HG02798 (cell line): ENCODE data around the gene DSG4.

Experiments used
- ATAC-seq: cut with Tn5 transposase; IDR thresholded peaks from one replicate; pipeline ENCODE4 v1.9.1; 2021; ENCODE audit warnings: mild to moderate bottlenecking; ENCODE audit not compliant: unreplicated experiment, poor library complexity

Gene DSG4

GRCh38 chr18:31444142-31444541 is 67.6 kb downstream of the DSG4 start:
- no peak for ATAC-seq

- no peak for ATAC-seq
Measured at GRCh38 chr18:31445908-31446307, 69.3 kb downstream of the DSG4 start.

- no peak for ATAC-seq
Measured at GRCh38 chr18:31446854-31447253, 70.3 kb downstream of the DSG4 start.

- ATAC-seq: no peak
Measured at GRCh38 chr18:31447530-31448191, 71.1 kb downstream of the DSG4 start, which contains the start of gene DSG3. Gene DSG3, plus strand, starts transcription at chr18:31447741. Its CDS starts 137 bp downstream, at chr18:31447878.

- no peak for ATAC-seq
Measured at GRCh38 chr18:31450409-31450808, 73.8 kb downstream of the DSG4 start.

- ATAC-seq: no peak
Measured at GRCh38 chr18:31451625-31452024, 75.0 kb downstream of the DSG4 start.

GRCh38 chr18:31454066-31454708 is 77.6 kb downstream of the DSG4 start:
- no peak for ATAC-seq
